HT-29 (cell line): Measurements from ENCODE around the gene AP5M1. TPM values are rescaled to one million over a fixed set of nuclear protein-coding genes. Genes with fewer than 3 reads are reported as not detected.

Source experiments
- total RNA-seq: library from RNA; depleted of rRNA; stranded (reverse); fragments of >200 nt; shearing (Covaris generic); gene quantifications from 2 replicates; pipeline ENCODE4 v1.2.3, GENCODE V29; 2014; rRNA removed

AP5M1 gene
- total RNA-seq, 1 experiment from 2014 or later, result 13.2 TPM

Other genes with a start within 250 kb of the AP5M1 start
- 15.0 and 15.9 TPM in 2 replicates for gene EXOC5, start 66 bp upstream of the AP5M1 start, total RNA-seq
- gene NAA30, start 121.6 kb downstream of the AP5M1 start, total RNA-seq, result 4.0 and 5.0 TPM in 2 replicates
- gene CCDC198, start 224.9 kb downstream of the AP5M1 start, total RNA-seq, result 9.4 and 15.0 TPM in 2 replicates